Activated CD8-positive, alpha-beta T cell treated with anti-CD3 and anti-CD28 coated beads for 36 hours (primary cell): ENCODE results near the gene OR1M1. TPM values are rescaled to one million over a fixed set of nuclear protein-coding genes. Genes with fewer than 3 reads are reported as not detected.
"Not testable (repeated sequence)": the region's sequence is repeated elsewhere in the genome, so short reads cannot be mapped to it uniquely, and the experiment has no call there.

ENCODE experiments used
- ATAC-seq: fragments of 200-7000 bp; cut with Tn5 transposase; one replicate; pipeline ENCODE4 v1.10.0; 2021; ENCODE audit warnings: mild to moderate bottlenecking, moderate library complexity
- CTCF ChIA-PET: fragments of 350-600 bp; sonication (Branson Sonifier 250); formaldehyde crosslinking; loops from one replicate; lab custom pipeline; 2021; ENCODE audit warnings: antibody characterized with exemption; lab: Charles Lee
- POLR2A ChIA-PET: fragments of 350-600 bp; sonication (Branson Sonifier 250); formaldehyde crosslinking; loops from one replicate; lab custom pipeline; 2021; ENCODE audit warnings: antibody characterized with exemption; lab: Charles Lee
- DNase-seq: peaks from one replicate; pipeline ENCODE4 v3.0.0-alpha.2; 2020
- H3K27ac Mint-ChIP-seq: one replicate; pipeline ENCODE4 v1.8.0; 2021; ENCODE audit warnings: mild to moderate bottlenecking, mixed read lengths
- H3K27me3 Mint-ChIP-seq: one replicate; pipeline ENCODE4 v1.8.0; 2021; ENCODE audit warnings: mixed read lengths
- H3K36me3 Mint-ChIP-seq: one replicate; pipeline ENCODE4 v1.8.0; 2021; ENCODE audit warnings: low read depth, mixed read lengths
- H3K4me1 Mint-ChIP-seq: one replicate; pipeline ENCODE4 v1.8.0; 2021; ENCODE audit warnings: low read depth, mixed read lengths
- H3K4me3 Mint-ChIP-seq: one replicate; pipeline ENCODE4 v1.8.0; 2021; ENCODE audit warnings: mild to moderate bottlenecking, moderate library complexity, mixed read lengths
- H3K9me3 Mint-ChIP-seq: one replicate; pipeline ENCODE4 v1.8.0; 2021; ENCODE audit warnings: mixed read lengths
- intact Hi-C: fragments of 100-400 bp; cut with micrococcal nuclease; formaldehyde crosslinking; loops from one replicate; pipeline ENCODE4 v1.10.0; 2022
- total RNA-seq, 2 experiments: library from RNA; stranded (reverse); gene quantifications; one replicate each; pipeline ENCODE4 v1.2.3, GENCODE V29; 2021
- TF ChIP-seq, protein P1 (sequence below): fragments of 200-600 bp; IDR thresholded peaks from one replicate; pipeline ENCODE4 v1.8.0; 2022; ENCODE audit warnings: antibody characterized with exemption, mild to moderate bottlenecking

The OR1M1 gene
- total RNA-seq, 2 experiments from 2014 or later: not detected

DNA sequence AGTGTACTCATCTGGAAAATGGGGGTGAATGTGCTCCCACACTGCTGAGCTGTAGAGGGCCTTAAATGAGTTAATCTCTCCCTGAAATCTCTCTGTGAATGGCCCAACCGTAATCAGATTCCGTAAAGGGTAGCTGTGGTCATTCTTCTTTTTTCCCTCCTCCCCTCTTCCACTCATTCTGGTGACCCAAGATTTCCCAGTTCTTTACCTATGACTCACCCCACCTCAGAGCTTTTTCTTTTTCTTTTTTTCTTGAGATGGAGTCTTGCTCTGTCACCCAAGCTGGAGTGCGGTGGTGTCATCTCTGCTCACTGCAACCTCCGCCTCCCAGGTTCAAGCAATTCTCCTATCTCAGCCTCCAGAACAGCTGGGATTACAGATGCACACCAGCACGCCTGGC is 43.3 kb upstream of the OR1M1 start:
- ATAC-seq: no peak
- no peak for DNase-seq
- intact Hi-C loops: no loop called here
- Mint-ChIP-seq H3K27ac (no peak overlapping the region), H3K4me1 (no peaks in the 10 kb centered on the region), H3K36me3 (no peaks in the 10 kb centered on the region), H3K9me3 (no peaks in the 10 kb centered on the region), H3K4me3 (no peak overlapping the region), H3K27me3 (peaks cover 10% of the 10 kb centered on the region)
- TF ChIP-seq, protein P1, sequence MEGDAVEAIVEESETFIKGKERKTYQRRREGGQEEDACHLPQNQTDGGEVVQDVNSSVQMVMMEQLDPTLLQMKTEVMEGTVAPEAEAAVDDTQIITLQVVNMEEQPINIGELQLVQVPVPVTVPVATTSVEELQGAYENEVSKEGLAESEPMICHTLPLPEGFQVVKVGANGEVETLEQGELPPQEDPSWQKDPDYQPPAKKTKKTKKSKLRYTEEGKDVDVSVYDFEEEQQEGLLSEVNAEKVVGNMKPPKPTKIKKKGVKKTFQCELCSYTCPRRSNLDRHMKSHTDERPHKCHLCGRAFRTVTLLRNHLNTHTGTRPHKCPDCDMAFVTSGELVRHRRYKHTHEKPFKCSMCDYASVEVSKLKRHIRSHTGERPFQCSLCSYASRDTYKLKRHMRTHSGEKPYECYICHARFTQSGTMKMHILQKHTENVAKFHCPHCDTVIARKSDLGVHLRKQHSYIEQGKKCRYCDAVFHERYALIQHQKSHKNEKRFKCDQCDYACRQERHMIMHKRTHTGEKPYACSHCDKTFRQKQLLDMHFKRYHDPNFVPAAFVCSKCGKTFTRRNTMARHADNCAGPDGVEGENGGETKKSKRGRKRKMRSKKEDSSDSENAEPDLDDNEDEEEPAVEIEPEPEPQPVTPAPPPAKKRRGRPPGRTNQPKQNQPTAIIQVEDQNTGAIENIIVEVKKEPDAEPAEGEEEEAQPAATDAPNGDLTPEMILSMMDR: no peak
- CTCF ChIA-PET: no interaction called here
- POLR2A ChIA-PET: no interaction called here

DNA sequence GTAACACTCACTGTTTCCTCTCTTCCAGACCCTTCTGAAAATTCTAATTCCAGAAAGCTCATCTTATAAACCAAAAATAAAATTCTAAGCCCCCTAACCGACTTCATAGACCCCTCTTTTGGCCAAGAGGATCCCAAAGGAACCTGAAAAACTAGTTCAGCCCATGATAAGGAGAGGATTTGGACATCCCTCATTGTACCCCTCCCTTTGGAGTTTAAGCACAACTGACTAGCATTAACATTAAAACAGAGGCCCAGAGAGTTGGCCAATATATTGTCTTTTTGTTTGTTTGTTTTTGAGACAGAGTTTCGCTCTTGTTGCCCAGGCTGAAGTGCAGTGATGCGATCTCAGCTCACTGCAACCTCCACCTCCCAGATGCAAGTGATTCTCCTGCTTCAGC is 42.4 kb upstream of the OR1M1 start:
- Mint-ChIP-seq H3K36me3 (no peaks in the 10 kb centered on the region), H3K27me3 (peaks cover 10% of the 10 kb centered on the region), H3K4me1 (no peaks in the 10 kb centered on the region), H3K9me3 (no peaks in the 10 kb centered on the region), H3K27ac (no peak overlapping the region), H3K4me3 (no peak overlapping the region)
- DNase-seq: no peak
- ChIA-PET CTCF (no interaction called here), POLR2A (no interaction called here)
- TF ChIP-seq, protein P1: no peak
- ATAC-seq: no peak
- intact Hi-C loops: no loop called here

DNA sequence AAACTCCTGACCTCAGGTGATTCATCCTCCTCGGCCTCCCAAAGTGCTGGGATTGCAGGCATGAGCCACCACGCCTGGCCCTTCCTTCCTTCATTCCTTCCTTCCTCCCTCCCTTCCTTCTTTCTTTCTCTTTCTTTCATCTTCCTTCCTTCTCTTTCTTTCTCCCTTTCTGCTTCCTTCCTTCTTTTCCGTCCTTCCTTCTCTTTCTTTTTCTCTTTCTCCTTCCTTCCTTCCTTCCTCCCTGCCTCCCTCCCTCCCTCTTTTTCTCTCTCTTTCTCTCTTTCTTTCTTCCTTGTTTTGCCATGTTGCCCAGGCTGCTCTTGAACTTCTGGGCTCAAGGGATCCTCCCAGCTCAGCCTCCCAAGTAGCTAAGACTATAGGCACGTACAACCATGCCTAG is 40.2 kb upstream of the OR1M1 start:
- Mint-ChIP-seq H3K9me3 (no peaks in the 10 kb centered on the region), H3K4me3 (no peak overlapping the region), H3K4me1 (no peaks in the 10 kb centered on the region), H3K36me3 (no peaks in the 10 kb centered on the region), H3K27ac (no peak overlapping the region), H3K27me3 (peaks cover 12% of the 10 kb centered on the region)
- ATAC-seq: no peak
- CTCF ChIA-PET: no interaction called here
- no peak for DNase-seq
- TF ChIP-seq, protein P1: no peak
- intact Hi-C loops: no loop called here
- POLR2A ChIA-PET: no interaction called here

DNA sequence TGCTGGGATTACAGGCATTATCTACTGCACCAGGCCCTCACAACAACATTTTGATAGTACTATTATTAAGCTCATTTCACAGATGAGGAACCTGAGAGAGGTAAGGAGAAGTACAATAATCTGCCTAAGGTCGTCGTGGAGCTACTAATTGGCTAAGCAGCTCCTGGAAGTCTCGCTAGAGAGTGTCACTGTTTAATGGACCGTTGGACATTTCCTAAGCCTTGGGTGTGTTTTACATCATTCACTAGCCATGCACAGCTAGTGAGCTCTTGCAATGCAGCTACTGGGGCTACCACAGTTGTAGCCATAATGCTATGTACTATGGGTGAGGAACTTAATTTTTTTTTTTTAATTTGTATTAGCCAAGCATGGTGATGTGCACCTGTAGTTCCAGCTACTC is 34.0 kb upstream of the OR1M1 start:
- POLR2A ChIA-PET: no interaction called here

DNA sequence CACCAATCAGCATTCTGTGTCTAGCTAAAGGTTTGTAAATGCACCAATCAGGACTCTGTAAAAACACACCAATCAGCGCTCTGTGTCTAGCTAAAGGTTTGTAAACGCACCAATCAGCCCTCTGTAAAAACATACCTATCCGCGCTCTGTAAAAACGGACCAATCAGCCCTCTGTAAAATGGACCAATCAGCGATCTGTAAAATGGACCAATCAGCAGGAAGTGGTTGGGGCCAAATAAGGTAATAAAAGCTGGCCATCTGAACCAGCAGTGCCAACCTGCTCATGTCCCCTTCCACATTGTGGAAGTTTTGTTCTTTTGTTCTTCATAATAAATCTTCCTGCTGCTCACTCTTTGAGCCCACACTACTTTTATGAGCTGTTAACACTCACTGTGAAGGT is 33.2 kb upstream of the OR1M1 start:
- H3K9me3 Mint-ChIP-seq, H3K4me3 Mint-ChIP-seq, H3K27ac Mint-ChIP-seq, H3K4me1 Mint-ChIP-seq, intact Hi-C loops, DNase-seq, H3K27me3 Mint-ChIP-seq, ATAC-seq, H3K36me3 Mint-ChIP-seq, CTCF ChIA-PET, POLR2A ChIA-PET: not testable (repeated sequence)

More for the DNA sequence above, 34.0 kb upstream of the OR1M1 start:
- no peaks in the 10 kb centered on the region for H3K9me3 Mint-ChIP-seq
- intact Hi-C loops: no loop called here
- CTCF ChIA-PET: interaction anchor here (1.1 kb wide), 1 partner anchor 64 kb away, joined by 3 read pairs; no protein-coding TSS in a partner anchor
- TF ChIP-seq, protein P1: no peak
- ATAC-seq (no peak), DNase-seq (no peak)
- peaks cover 5% of the 10 kb centered on the region for H3K27me3 Mint-ChIP-seq
- no peaks in the 10 kb centered on the region for H3K36me3 Mint-ChIP-seq
- H3K27ac Mint-ChIP-seq: no peak overlapping the region
- no peak overlapping the region for H3K4me3 Mint-ChIP-seq
- no peaks in the 10 kb centered on the region for H3K4me1 Mint-ChIP-seq

DNA sequence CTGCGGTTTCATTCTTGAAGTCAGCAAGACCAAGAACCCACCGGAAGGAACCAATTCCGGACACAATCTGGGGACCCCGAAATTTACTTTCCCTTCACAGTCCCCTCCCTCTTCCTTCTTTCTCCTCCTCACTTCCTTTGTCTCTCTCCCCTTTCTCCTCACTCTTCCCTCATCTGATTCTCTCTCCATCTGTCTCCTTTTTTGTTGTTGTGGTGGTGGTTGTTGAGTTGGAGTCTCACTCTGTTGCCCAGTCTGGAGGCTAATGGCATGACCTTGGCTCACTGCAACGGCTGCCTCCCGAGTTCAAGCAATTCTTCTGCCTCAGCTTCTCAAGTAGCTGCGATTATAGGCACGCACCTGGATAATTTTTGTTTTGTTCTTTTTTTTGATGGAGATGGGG is 32.7 kb upstream of the OR1M1 start:
- no peak for ATAC-seq
- Mint-ChIP-seq H3K27me3 (peaks cover 6% of the 10 kb centered on the region), H3K4me3 (no peak overlapping the region), H3K27ac (no peak overlapping the region), H3K9me3 (no peaks in the 10 kb centered on the region), H3K4me1 (no peaks in the 10 kb centered on the region), H3K36me3 (no peaks in the 10 kb centered on the region)
- ChIA-PET POLR2A (no interaction called here), CTCF (no interaction called here)
- TF ChIP-seq, protein P1: no peak
- DNase-seq: no peak
- intact Hi-C loops: no loop called here
